SK-N-SH (cell line): ENCODE data around the gene MUC2. TPM values are rescaled to one million over a fixed set of nuclear protein-coding genes. Genes with fewer than 3 reads are reported as not detected.

Source experiments
- CTCF ChIA-PET: fragments of 300-600, 350-600 bp; formaldehyde crosslinking; extraction: SDS; loops from one replicate; lab custom pipeline; 2021; lab: Yijun Ruan, JAX
- POLR2A ChIA-PET: fragments of 350-600 bp; sonication (Branson Sonifier 250); formaldehyde crosslinking; extraction: SDS; loops from one replicate; lab custom pipeline; 2020; ENCODE audit warnings: antibody characterized with exemption, inconsistent platforms; lab: Yijun Ruan, JAX
- DNase-seq: peaks from one replicate; pipeline ENCODE4 v3.0.0; 2012
- H2AFZ ChIP-seq: fragments of 200-600 bp; sonication (generic); 2 replicates; pipeline ENCODE4 v1.8.1; 2016; ENCODE audit warnings: antibody characterized with exemption, mild to moderate bottlenecking, low read depth
- H3F3A ChIP-seq: fragments of 200-600 bp; sonication (generic); replicated peaks from 2 replicates; pipeline ENCODE3; 2016; ENCODE audit warnings: antibody characterized with exemption, mild to moderate bottlenecking; ENCODE audit not compliant: insufficient read depth
- H3K27ac ChIP-seq, 2 experiments: fragments of 200-500 bp in 1 of 2; fragments of 200-600 bp in 1 of 2; sonication (Bioruptor generic) in 1 of 2; sonication (generic), shearing (Covaris generic) in 1 of 2; 2 replicates each; pipeline versions ENCODE4 v1.5.1 to v1.6.1; 2014 to 2016; ENCODE audit warnings: low read depth in 2 of 2, inconsistent platforms in 1 of 2, low read length in 1 of 2, mild to moderate bottlenecking in 1 of 2, mixed read lengths in 1 of 2
- H3K27me3 ChIP-seq: fragments of 200-600 bp; sonication (generic), shearing (Covaris generic); 2 replicates; pipeline ENCODE4 v1.6.1; 2016; ENCODE audit warnings: mixed run types; ENCODE audit not compliant: insufficient read depth
- H3K36me3 ChIP-seq, 2 experiments: fragments of 200-500 bp in 1 of 2; fragments of 200-600 bp in 1 of 2; sonication (Bioruptor generic) in 1 of 2; sonication (generic) in 1 of 2; replicated peaks in 1 of 2; 2 replicates each; pipeline versions ENCODE3 to v1.5.1; 2014 to 2016; ENCODE audit warnings: low read length in 1 of 2, mild to moderate bottlenecking in 1 of 2; ENCODE audit not compliant: insufficient read depth in 2 of 2, control insufficient read depth in 1 of 2
- H3K4me1 ChIP-seq, 2 experiments: fragments of 200-500 bp in 1 of 2; fragments of 200-600 bp in 1 of 2; sonication (Bioruptor generic) in 1 of 2; sonication (generic), shearing (Covaris generic) in 1 of 2; 2 replicates each; pipeline versions ENCODE4 v1.5.1 to v1.6.1; 2014 to 2016; ENCODE audit warnings: low read depth in 1 of 2, low read length in 1 of 2, mixed run types in 1 of 2; ENCODE audit not compliant: insufficient read depth in 2 of 2, control insufficient read depth in 1 of 2
- H3K4me2 ChIP-seq: fragments of 200-600 bp; sonication (generic), shearing (Covaris generic); 2 replicates; pipeline ENCODE4 v1.6.1; 2017; ENCODE audit warnings: mixed run types
- H3K4me3 ChIP-seq, 2 experiments: fragments of 200-500 bp in 1 of 2; fragments of 200-600 bp in 1 of 2; sonication (Bioruptor generic) in 1 of 2; sonication (generic), shearing (Covaris generic) in 1 of 2; 2 replicates each; pipeline versions ENCODE4 v1.5.1 to v1.8.1; 2014 to 2016; ENCODE audit warnings: low read depth in 2 of 2, inconsistent platforms in 1 of 2, low read length in 1 of 2, mild to moderate bottlenecking in 1 of 2, mixed read lengths in 1 of 2, moderate library complexity in 1 of 2
- H3K79me2 ChIP-seq: fragments of 200-600 bp; sonication (generic); 2 replicates; pipeline ENCODE4 v1.8.1; 2017; ENCODE audit warnings: mild to moderate bottlenecking; ENCODE audit not compliant: insufficient read depth
- H3K9ac ChIP-seq: fragments of 200-600 bp; sonication (generic); 2 replicates; pipeline ENCODE4 v1.6.1; 2017; ENCODE audit warnings: mixed run types
- H3K9me2 ChIP-seq: fragments of 200-600 bp; sonication (generic); 2 replicates; pipeline ENCODE4 v1.6.1; 2017; ENCODE audit warnings: mixed run types
- H3K9me3 ChIP-seq: fragments of 200-600 bp; sonication (generic); 2 replicates; pipeline ENCODE4 v1.6.1; 2017; ENCODE audit warnings: mixed run types, mild to moderate bottlenecking, moderate library complexity
- H4K20me1 ChIP-seq: fragments of 200-600 bp; sonication (generic); 2 replicates; pipeline ENCODE4 v1.6.1; 2017; ENCODE audit warnings: mild to moderate bottlenecking, mixed run types; ENCODE audit not compliant: insufficient read depth
- ELF1 ChIP-seq: IDR thresholded peaks from 2 replicates; pipeline ENCODE4 v1.4.0; 2012
- EZH2phosphoT487 ChIP-seq: fragments of 200-600 bp; sonication (generic); IDR thresholded peaks from 2 replicates; pipeline ENCODE4 v1.6.1; 2017; ENCODE audit warnings: low read depth, mixed run types, mild to moderate bottlenecking, antibody characterized with exemption, moderate library complexity, borderline replicate concordance
- FOSL2 ChIP-seq: IDR thresholded peaks from 2 replicates; pipeline ENCODE4 v1.4.0; 2012; ENCODE audit warnings: low read depth, mild to moderate bottlenecking, moderate library complexity, borderline replicate concordance
- FOXM1 ChIP-seq: IDR thresholded peaks from 2 replicates; pipeline ENCODE4 v1.4.0; 2012; ENCODE audit warnings: low read depth, mild to moderate bottlenecking
- GATA2 ChIP-seq: sonication (generic); formaldehyde crosslinking; IDR thresholded peaks from 2 replicates; pipeline ENCODE4 v1.5.0; 2020; ENCODE audit warnings: mild to moderate bottlenecking, missing genetic modification reagents
- JUND ChIP-seq: IDR thresholded peaks from 2 replicates; pipeline ENCODE4 v1.4.0; 2012
- MEF2A ChIP-seq: IDR thresholded peaks from 2 replicates; pipeline ENCODE4 v1.4.0; 2012; ENCODE audit warnings: low read depth, borderline replicate concordance
- MXI1 ChIP-seq: IDR thresholded peaks from 2 replicates; pipeline ENCODE4 v1.6.1; 2012; ENCODE audit warnings: mild to moderate bottlenecking, low read depth, low read length, improper control_type of control experiment
- NRF1 ChIP-seq: IDR thresholded peaks from 2 replicates; pipeline ENCODE4 v1.6.1; 2012; ENCODE audit warnings: low read depth, mild to moderate bottlenecking, low read length
- PBX3 ChIP-seq: IDR thresholded peaks from 2 replicates; pipeline ENCODE4; 2012
- POLR2AphosphoS5 ChIP-seq: IDR thresholded peaks from 2 replicates; pipeline ENCODE4 v1.6.1; 2012; ENCODE audit warnings: low read depth, low read length
- RCOR1 ChIP-seq: fragments of 150-350 bp; IDR thresholded peaks from 2 replicates; pipeline ENCODE4 v1.6.1; 2017; ENCODE audit warnings: antibody characterized with exemption, low read length
- REST ChIP-seq: IDR thresholded peaks from 2 replicates; pipeline ENCODE4 v1.6.1; 2012; ENCODE audit warnings: mild to moderate bottlenecking, low read depth, low read length, moderate library complexity
- SIN3A ChIP-seq: IDR thresholded peaks from 2 replicates; pipeline ENCODE4 v1.6.1; 2012; ENCODE audit warnings: low read depth, mild to moderate bottlenecking, low read length, moderate library complexity, borderline replicate concordance
- TAF1 ChIP-seq: IDR thresholded peaks from 2 replicates; pipeline ENCODE4 v1.6.1; 2012; ENCODE audit warnings: low read depth, mild to moderate bottlenecking, low read length, moderate library complexity, borderline replicate concordance
- TCF12 ChIP-seq: IDR thresholded peaks from 2 replicates; pipeline ENCODE4 v1.4.0; 2012
- TEAD4 ChIP-seq: IDR thresholded peaks from 2 replicates; pipeline ENCODE4 v1.4.0; 2012; ENCODE audit warnings: mild to moderate bottlenecking, borderline replicate concordance; ENCODE audit not compliant: insufficient read depth
- USF1 ChIP-seq: IDR thresholded peaks from 2 replicates; pipeline ENCODE4 v1.4.0; 2012; ENCODE audit warnings: low read depth, borderline replicate concordance
- USF2 ChIP-seq: fragments of 150-350 bp; IDR thresholded peaks from 2 replicates; pipeline ENCODE4 v1.6.1; 2017; ENCODE audit warnings: antibody characterized with exemption, low read length, low read depth, borderline replicate concordance
- ZBTB33 ChIP-seq: IDR thresholded peaks from 2 replicates; pipeline ENCODE4 v1.4.0; 2012; ENCODE audit warnings: low read depth, borderline replicate concordance
- WGBS: methylation state at CpG from one replicate; pipeline ENCODE4 v1.1.6; 2017; ENCODE audit warnings: low lambda C conversion rate; 5-methylcytosine and 5-hydroxymethylcytosine counted together
- polyA plus RNA-seq, 3 experiments: library from polyadenylated mRNA; depleted of rRNA; stranded (reverse); fragments of >200 nt; gene quantifications; 2 replicates each; pipeline ENCODE4 v1.2.3, GENCODE V29; 2012

The MUC2 gene
- polyA plus RNA-seq, 1 of the 3 experiments (the other 2 are of a cell fraction) = not detected

DNA sequence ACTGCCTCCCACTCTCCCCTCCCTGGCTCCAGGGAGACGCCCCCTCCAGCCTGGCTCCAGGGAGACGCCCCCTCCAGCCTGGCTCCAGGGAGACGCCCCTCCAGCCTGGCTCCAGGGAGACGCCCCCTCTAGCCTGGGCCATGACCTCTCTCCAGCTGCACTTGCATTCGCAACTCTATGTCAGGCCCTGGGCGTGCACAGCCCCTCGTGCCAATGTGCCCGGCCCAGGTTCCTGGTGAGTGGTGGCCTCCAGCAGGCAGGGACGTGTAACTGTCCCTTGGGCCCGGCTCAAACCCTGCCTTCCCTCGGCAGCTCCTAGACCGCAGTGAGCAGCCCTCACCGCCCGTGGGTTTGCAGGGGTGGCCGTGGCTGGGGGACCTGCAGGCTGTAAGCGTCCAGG is 45.0 kb upstream of the MUC2 start:
- Histone ChIP-seq H3K79me2 (no peaks in the 10 kb centered on the region), H3F3A (no peaks in the 10 kb centered on the region), H3K27me3 (no peaks in the 10 kb centered on the region), H2AFZ (no peak overlapping the region), H3K4me1 (no peaks in the 10 kb centered on the region), H3K9me3 (no peaks in the 10 kb centered on the region), H3K4me3 (no peak overlapping the region), H3K9me2 (no peaks in the 10 kb centered on the region), H3K27ac (no peak overlapping the region), H3K4me2 (no peak overlapping the region), H4K20me1 (no peaks in the 10 kb centered on the region), H3K9ac (no peak overlapping the region), H3K36me3 (no peaks in the 10 kb centered on the region)
- no peak for DNase-seq
- ChIA-PET POLR2A (no interaction called here), CTCF (interaction anchor here (0.8 to 1.3 kb wide), 2 partner anchors 21 to 189 kb away, joined by 3 to 4 read pairs; no protein-coding TSS in a partner anchor)
- no peak for TF ChIP-seq TAF1
- no peak for TF ChIP-seq TEAD4
- TF ChIP-seq USF1 = no peak
- TF ChIP-seq MXI1 = no peak
- no peak for TF ChIP-seq ELF1
- TF ChIP-seq EZH2phosphoT487 = no peak
- TF ChIP-seq REST = no peak
- TF ChIP-seq MEF2A = no peak
- no peak for TF ChIP-seq NRF1
- no peak for TF ChIP-seq USF2
- TF ChIP-seq GATA2 (CRISPR knock-in tag) = no peak
- TF ChIP-seq JUND = no peak
- TF ChIP-seq RCOR1 = no peak
- WGBS = 63% methylated on average over 9 of the region's 16 CpGs

DNA sequence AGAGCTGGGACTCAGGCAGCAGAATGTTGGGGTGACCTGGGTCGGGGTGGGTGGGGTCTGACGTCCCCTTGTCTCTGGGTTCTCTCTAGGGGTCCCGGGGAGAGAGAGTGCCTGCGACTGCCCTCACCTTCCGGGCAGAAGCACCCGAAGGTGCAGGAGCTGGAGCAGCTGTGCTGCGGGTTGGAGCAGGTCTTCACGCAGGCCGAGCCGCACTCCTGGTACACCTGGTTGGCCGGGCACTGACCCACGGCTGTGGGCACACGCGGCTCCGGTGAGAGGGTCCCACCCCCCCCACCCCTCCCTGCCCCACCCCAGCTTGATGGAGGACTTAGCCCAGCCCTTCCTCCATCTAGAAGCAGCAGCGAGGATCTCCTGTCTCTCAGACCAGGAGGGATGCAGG is 44.6 kb upstream of the MUC2 start:
- Histone ChIP-seq H3K4me3 (no peak overlapping the region), H3K9ac (no peak overlapping the region), H3K27me3 (no peaks in the 10 kb centered on the region), H2AFZ (no peak overlapping the region), H3K4me1 (no peaks in the 10 kb centered on the region), H3F3A (no peaks in the 10 kb centered on the region), H4K20me1 (no peaks in the 10 kb centered on the region), H3K9me2 (no peaks in the 10 kb centered on the region), H3K27ac (no peak overlapping the region), H3K36me3 (no peaks in the 10 kb centered on the region), H3K79me2 (no peaks in the 10 kb centered on the region), H3K9me3 (no peaks in the 10 kb centered on the region), H3K4me2 (no peak overlapping the region)
- ChIA-PET CTCF (interaction anchor here (0.8 to 1.3 kb wide), 2 partner anchors 20 to 190 kb away, joined by 3 to 4 read pairs; no protein-coding TSS in a partner anchor), POLR2A (no interaction called here)
- DNase-seq = no peak
- WGBS = no CpG with 5 or more reads among the region's 16 CpGs
- TF ChIP-seq FOSL2 = no peak
- no peak for TF ChIP-seq NRF1
- no peak for TF ChIP-seq GATA2 (CRISPR knock-in tag)
- no peak for TF ChIP-seq POLR2AphosphoS5
- no peak for TF ChIP-seq MEF2A
- no peak for TF ChIP-seq TCF12
- TF ChIP-seq USF1 = no peak
- no peak for TF ChIP-seq ZBTB33
- no peak for TF ChIP-seq SIN3A
- TF ChIP-seq PBX3 = no peak
- no peak for TF ChIP-seq FOXM1
- TF ChIP-seq ELF1 = no peak
